A673 (cell line): ENCODE data around the gene PGK2. TPM values are rescaled to one million over a fixed set of nuclear protein-coding genes. Genes with fewer than 3 reads are reported as not detected.

Source experiments
- BruUV-seq: library from RNA; stranded (reverse); fragments of 400-500 nt; replicated peaks from 2 replicates; lab custom pipeline; 2021; lab: Mats Ljungman, UMichigan
- CTCF ChIA-PET: fragments of 300-600 bp; sonication (Branson Sonifier 250); formaldehyde crosslinking; loops from one replicate; lab custom pipeline; 2022; ENCODE audit warnings: antibody characterized with exemption; lab: Charles Lee
- POLR2A ChIA-PET: fragments of 300-600 bp; sonication (Branson Sonifier 250); formaldehyde crosslinking; loops from one replicate; lab custom pipeline; 2022; ENCODE audit warnings: antibody characterized with exemption; ENCODE audit not compliant: low non-redundant PET; lab: Charles Lee
- DNase-seq: peaks from one replicate; pipeline ENCODE4 v3.0.0-alpha.2; 2015; ENCODE audit warnings: low spot score
- H3K27ac ChIP-seq: fragments of 200-600 bp; sonication (generic); 2 replicates; pipeline ENCODE4 v1.5.1; 2016; ENCODE audit warnings: mixed run types, low read depth, mild to moderate bottlenecking, mixed read lengths, antibody characterized with exemption, low read length; ENCODE audit not compliant: poor library complexity, severe bottlenecking
- H3K27me3 ChIP-seq: fragments of 200-600 bp; sonication (generic); replicated peaks from 2 replicates; pipeline ENCODE4 v1.6.1; 2017; ENCODE audit warnings: mixed run types, low read depth, mild to moderate bottlenecking, mixed read lengths, antibody characterized with exemption, low read length; ENCODE audit not compliant: insufficient read depth, poor library complexity
- H3K36me3 ChIP-seq: fragments of 200-600 bp; sonication (generic); 2 replicates; pipeline ENCODE4 v1.6.1; 2016; ENCODE audit warnings: mixed run types, mild to moderate bottlenecking, mixed read lengths, antibody characterized with exemption, low read length; ENCODE audit not compliant: insufficient read depth, poor library complexity, severe bottlenecking
- H3K4me1 ChIP-seq: fragments of 200-600 bp; sonication (generic); 2 replicates; pipeline ENCODE4 v1.6.1; 2017; ENCODE audit warnings: mixed run types, mild to moderate bottlenecking, mixed read lengths, antibody characterized with exemption, low read length; ENCODE audit not compliant: insufficient read depth, poor library complexity, severe bottlenecking
- H3K4me3 ChIP-seq: fragments of 200-600 bp; sonication (generic); 2 replicates; pipeline ENCODE4 v1.5.1; 2016; ENCODE audit warnings: low read depth, mixed run types, mild to moderate bottlenecking, mixed read lengths, low read length; ENCODE audit not compliant: poor library complexity, severe bottlenecking
- H3K9me3 ChIP-seq: fragments of 200-600 bp; sonication (generic); 2 replicates; pipeline ENCODE4 v1.6.1; 2016; ENCODE audit warnings: mixed run types, low read depth, mild to moderate bottlenecking, mixed read lengths, antibody characterized with exemption, low read length; ENCODE audit not compliant: poor library complexity, severe bottlenecking
- CTCF ChIP-seq: fragments of 300-800, 200-600 bp; sonication (generic); conservative IDR thresholded peaks from 2 replicates; pipeline ENCODE4 v1.5.1; 2017; ENCODE audit warnings: low read depth, mild to moderate bottlenecking, antibody characterized with exemption, low read length, moderate library complexity, mixed read lengths
- EZH2 ChIP-seq: fragments of 200-600 bp; sonication (generic); IDR thresholded peaks from 2 replicates; pipeline ENCODE4 v1.6.1; 2017; ENCODE audit warnings: borderline replicate concordance, low read depth, mild to moderate bottlenecking, mixed read lengths, antibody characterized with exemption, low read length; ENCODE audit not compliant: poor library complexity, severe bottlenecking
- intact Hi-C: fragments of 100-400 bp; cut with micrococcal nuclease; formaldehyde crosslinking; loops from one replicate; pipeline ENCODE4 v1.10.0; 2022; ENCODE audit not compliant: unreplicated experiment
- total RNA-seq: library from RNA; stranded (reverse); gene quantifications from 2 replicates; pipeline ENCODE4 v1.2.3, GENCODE V29; 2021

The PGK2 gene
- total RNA-seq, 1 experiment from 2014 or later = not detected

- no peak for TF ChIP-seq EZH2
- TF ChIP-seq CTCF = no peak
- Histone ChIP-seq H3K4me1 (no peaks in the 10 kb centered on the region), H3K36me3 (no peaks in the 10 kb centered on the region), H3K4me3 (no peak overlapping the region), H3K9me3 (no peaks in the 10 kb centered on the region), H3K27me3 (peaks cover 3% of the 10 kb centered on the region), H3K27ac (no peak overlapping the region)
- ChIA-PET POLR2A (no interaction called here), CTCF (no interaction called here)
- intact Hi-C loops = no loop called here
- BruUV-seq = no TSS peak
- no peak for DNase-seq
Observed at GRCh38 chr6:49826743-49827406, 39.8 kb upstream of the PGK2 start.

GRCh38 chr6:49815166-49815565, 28.1 kb upstream of the PGK2 start:
- no peaks in the 10 kb centered on the region for H3K27me3 ChIP-seq
- CTCF ChIA-PET = no interaction called here
- POLR2A ChIA-PET = no interaction called here
- H3K36me3 ChIP-seq = no peaks in the 10 kb centered on the region
- TF ChIP-seq CTCF (no peak), EZH2 (no peak)
- H3K4me1 ChIP-seq = no peaks in the 10 kb centered on the region
- H3K4me3 ChIP-seq = no peak overlapping the region
- H3K27ac ChIP-seq = no peak overlapping the region
- intact Hi-C loops = no loop called here
- BruUV-seq = no TSS peak
- DNase-seq = no peak
- H3K9me3 ChIP-seq = no peaks in the 10 kb centered on the region

- ChIA-PET CTCF (interaction anchor here (0.7 kb wide), 1 partner anchor 112 kb away, joined by 6 read pairs; no protein-coding TSS in a partner anchor), POLR2A (no interaction called here)
- no peak overlapping the region for H3K27ac ChIP-seq
Observed at GRCh38 chr6:49813248-49813647, 26.2 kb upstream of the PGK2 start.

More at GRCh38 chr6:49813248-49813647, 26.2 kb upstream of the PGK2 start:
- H3K27me3 ChIP-seq = no peaks in the 10 kb centered on the region
- H3K4me3 ChIP-seq = no peak overlapping the region
- no peaks in the 10 kb centered on the region for H3K4me1 ChIP-seq
- DNase-seq = no peak
- BruUV-seq = no TSS peak
- no peaks in the 10 kb centered on the region for H3K36me3 ChIP-seq
- no peaks in the 10 kb centered on the region for H3K9me3 ChIP-seq
- TF ChIP-seq EZH2 (no peak), CTCF (no peak)
- intact Hi-C loops = no loop called here
